Esophagus muscularis mucosa (tissue), 4 donors: Measurements from ENCODE around the gene ZNF35. TPM values are rescaled to one million over a fixed set of nuclear protein-coding genes. Genes with fewer than 3 reads are reported as not detected.

Experiments
- DNase-seq: peaks from one replicate; pipeline ENCODE4 v3.0.0-alpha.2; 2017; ENCODE audit errors: extremely low spot score
- H3K27ac ChIP-seq, 4 donors: fragments of 200-600 bp; sonication (generic); replicated peaks in 1 of 4; 1 replicate in 3 of 4; 2 replicates in 1 of 4; pipeline ENCODE4 v1.5.1; 2016 to 2019; ENCODE audit warnings: mild to moderate bottlenecking in 1 of 4
- H3K27me3 ChIP-seq, 4 donors: fragments of 200-600 bp; sonication (generic); one replicate each; pipeline versions ENCODE4 v1.5.1 to v1.6.0; 2016 to 2019
- H3K36me3 ChIP-seq, 4 donors: fragments of 200-600 bp; sonication (generic); one replicate each; pipeline ENCODE4 v1.5.1; 2016 to 2019
- H3K4me1 ChIP-seq, 4 donors: fragments of 200-600 bp; sonication (generic); one replicate each; pipeline ENCODE4 v1.5.1; 2016 to 2019
- H3K4me3 ChIP-seq, 4 donors: fragments of 200-600 bp; sonication (generic); 1 replicate in 2 of 4; 2 replicates in 2 of 4; pipeline ENCODE4 v1.5.1; 2016 to 2019; ENCODE audit warnings: mild to moderate bottlenecking in 4 of 4, moderate library complexity in 1 of 4
- H3K9me3 ChIP-seq, 4 donors: fragments of 200-600 bp; sonication (generic); 1 replicate in 3 of 4; 2 replicates in 1 of 4; pipeline ENCODE4 v1.5.1; 2016 to 2019
- EP300 ChIP-seq: sonication (generic); formaldehyde crosslinking; IDR thresholded peaks from one replicate; pipeline ENCODE4 v1.6.1; 2017; ENCODE audit warnings: antibody characterized with exemption
- POLR2A ChIP-seq: fragments of 450-650 bp; IDR thresholded peaks from one replicate; pipeline ENCODE4 v1.6.1; 2017; ENCODE audit warnings: antibody characterized with exemption, moderate library complexity, mild to moderate bottlenecking, low read depth
- POLR2AphosphoS5 ChIP-seq, 2 donors: sonication (generic); formaldehyde crosslinking; IDR thresholded peaks; one replicate each; pipeline ENCODE4 v1.6.1; 2017; ENCODE audit warnings: antibody characterized with exemption in 2 of 2
- WGBS: methylation state at CpG from one replicate; pipeline ENCODE4 v1.1.5; 2018; 5-methylcytosine and 5-hydroxymethylcytosine counted together
- intact Hi-C: fragments of 100-400 bp; cut with DNase I; formaldehyde crosslinking; loops from one replicate; pipeline ENCODE4 v1.15.1; 2023
- total RNA-seq, 4 donors: library from RNA; depleted of rRNA; stranded (reverse); fragments of >200 nt; gene quantifications; one replicate each; pipeline versions ENCODE4 v1.1.0 to v1.2.1, GENCODE V29; 2016
- TF ChIP-seq, protein P1 (sequence below), 3 experiments: fragments of 200-600 bp in 2 of 3; fragments of 450-650 bp in 1 of 3; sonication (generic) in 2 of 3; IDR thresholded peaks; one replicate each; pipeline ENCODE4 v1.5.1; 2017 to 2019; ENCODE audit warnings: antibody characterized with exemption in 3 of 3, mild to moderate bottlenecking in 2 of 3, moderate library complexity in 1 of 3

ZNF35 gene
- total RNA-seq, 4 donors from 2014 or later: 11.1 to 21.2 (median 16.7) TPM

- Histone ChIP-seq H3K36me3 (peaks cover 15 to 47% (median 42%) of the 10 kb centered on the region in 4 donors), H3K9me3 (no peaks in the 10 kb centered on the region), H3K4me3 (no peak overlapping the region), H3K27me3 (no peaks in the 10 kb centered on the region), H3K4me1 (peaks cover 25 to 50% (median 39%) of the 10 kb centered on the region in 4 donors), H3K27ac (no peak overlapping the region)
- TF ChIP-seq EP300: no peak
- TF ChIP-seq, protein P1, sequence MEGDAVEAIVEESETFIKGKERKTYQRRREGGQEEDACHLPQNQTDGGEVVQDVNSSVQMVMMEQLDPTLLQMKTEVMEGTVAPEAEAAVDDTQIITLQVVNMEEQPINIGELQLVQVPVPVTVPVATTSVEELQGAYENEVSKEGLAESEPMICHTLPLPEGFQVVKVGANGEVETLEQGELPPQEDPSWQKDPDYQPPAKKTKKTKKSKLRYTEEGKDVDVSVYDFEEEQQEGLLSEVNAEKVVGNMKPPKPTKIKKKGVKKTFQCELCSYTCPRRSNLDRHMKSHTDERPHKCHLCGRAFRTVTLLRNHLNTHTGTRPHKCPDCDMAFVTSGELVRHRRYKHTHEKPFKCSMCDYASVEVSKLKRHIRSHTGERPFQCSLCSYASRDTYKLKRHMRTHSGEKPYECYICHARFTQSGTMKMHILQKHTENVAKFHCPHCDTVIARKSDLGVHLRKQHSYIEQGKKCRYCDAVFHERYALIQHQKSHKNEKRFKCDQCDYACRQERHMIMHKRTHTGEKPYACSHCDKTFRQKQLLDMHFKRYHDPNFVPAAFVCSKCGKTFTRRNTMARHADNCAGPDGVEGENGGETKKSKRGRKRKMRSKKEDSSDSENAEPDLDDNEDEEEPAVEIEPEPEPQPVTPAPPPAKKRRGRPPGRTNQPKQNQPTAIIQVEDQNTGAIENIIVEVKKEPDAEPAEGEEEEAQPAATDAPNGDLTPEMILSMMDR (IDR thresholded peaks at IDR 0.05): no peak
- no peak for TF ChIP-seq POLR2AphosphoS5 (IDR thresholded peaks at IDR 0.05)
- TF ChIP-seq POLR2A: no peak
- WGBS: 100% methylated on average over 2 of the region's 2 CpGs
- intact Hi-C loops: no loop called here
- no peak for DNase-seq
These were observed 19.8 kb upstream of the ZNF35 start for GRCh38 chr3:44628716-44629115.

DNA sequence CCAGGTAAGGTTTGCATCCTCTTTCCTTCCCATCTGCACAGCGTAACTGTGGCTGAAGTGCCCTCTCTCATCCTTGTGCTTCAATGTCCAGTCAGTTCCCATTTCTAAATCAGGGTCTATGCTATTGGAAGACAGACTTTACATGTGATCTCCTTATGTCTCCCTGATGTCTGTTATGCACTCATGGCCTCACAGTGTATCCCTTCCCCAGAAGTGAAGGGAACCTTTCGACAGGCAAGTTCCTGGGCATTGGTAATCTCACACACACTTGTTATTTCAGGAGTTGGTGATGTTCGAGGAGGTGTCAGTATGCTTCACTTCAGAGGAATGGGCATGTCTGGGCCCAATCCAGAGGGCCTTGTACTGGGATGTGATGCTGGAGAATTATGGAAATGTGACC, 16.3 kb upstream of the ZNF35 start:
- intact Hi-C loops: no loop called here
- TF ChIP-seq POLR2AphosphoS5 (IDR thresholded peaks at IDR 0.05) (no peak), EP300 (no peak)
- Histone ChIP-seq H3K27me3 (no peaks in the 10 kb centered on the region), H3K4me3 (no peak overlapping the region), H3K27ac (no peak overlapping the region), H3K9me3 (no peaks in the 10 kb centered on the region), H3K4me1 (peaks cover 7 to 28% (median 16%) of the 10 kb centered on the region in 4 donors), H3K36me3 (peaks cover 26 to 82% (median 70%) of the 10 kb centered on the region in 4 donors)
- WGBS: 100% methylated on average over 3 of the region's 3 CpGs
- DNase-seq: no peak

GRCh38 chr3:44642337-44642736, 6.2 kb upstream of the ZNF35 start:
- H3K9me3 ChIP-seq: peaks cover 0 to 16% (median 14%) of the 10 kb centered on the region in 4 donors
- H3K36me3 ChIP-seq: peaks cover 32 to 64% (median 56%) of the 10 kb centered on the region in 4 donors
- no peak for DNase-seq
- no peaks in the 10 kb centered on the region for H3K4me1 ChIP-seq
- H3K27me3 ChIP-seq: no peaks in the 10 kb centered on the region
- no peak overlapping the region for H3K27ac ChIP-seq
- intact Hi-C loops: loop anchor here (10.0 kb wide), 1 partner anchor 82 kb away; the partner anchor contains the start of gene ZNF501
- WGBS: 99% methylated on average over 4 of the region's 4 CpGs
- TF ChIP-seq EP300 (no peak), POLR2A (no peak), POLR2AphosphoS5 (IDR thresholded peaks at IDR 0.05) (no peak)
- TF ChIP-seq, protein P1 (IDR thresholded peaks at IDR 0.05): no peak
- H3K4me3 ChIP-seq: no peak overlapping the region

GRCh38 chr3:44643024-44643423, 5.5 kb upstream of the ZNF35 start:
- TF ChIP-seq EP300: no peak
- TF ChIP-seq POLR2A: no peak
- no peak for TF ChIP-seq POLR2AphosphoS5 (IDR thresholded peaks at IDR 0.05)
- TF ChIP-seq, protein P1 (IDR thresholded peaks at IDR 0.05): no peak
- Histone ChIP-seq H3K36me3 (peaks cover 28 to 57% (median 49%) of the 10 kb centered on the region in 4 donors), H3K9me3 (peaks cover 0 to 16% (median 14%) of the 10 kb centered on the region in 4 donors), H3K27me3 (no peaks in the 10 kb centered on the region), H3K27ac (no peak overlapping the region), H3K4me3 (no peak overlapping the region), H3K4me1 (peaks cover 0 to under 1% (median 0%) of the 10 kb centered on the region in 4 donors)
- intact Hi-C loops: loop anchor here (10.0 kb wide), 1 partner anchor 82 kb away; the partner anchor contains the start of gene ZNF501
- DNase-seq: no peak
- WGBS: 100% methylated on average over 4 of the region's 4 CpGs

DNA sequence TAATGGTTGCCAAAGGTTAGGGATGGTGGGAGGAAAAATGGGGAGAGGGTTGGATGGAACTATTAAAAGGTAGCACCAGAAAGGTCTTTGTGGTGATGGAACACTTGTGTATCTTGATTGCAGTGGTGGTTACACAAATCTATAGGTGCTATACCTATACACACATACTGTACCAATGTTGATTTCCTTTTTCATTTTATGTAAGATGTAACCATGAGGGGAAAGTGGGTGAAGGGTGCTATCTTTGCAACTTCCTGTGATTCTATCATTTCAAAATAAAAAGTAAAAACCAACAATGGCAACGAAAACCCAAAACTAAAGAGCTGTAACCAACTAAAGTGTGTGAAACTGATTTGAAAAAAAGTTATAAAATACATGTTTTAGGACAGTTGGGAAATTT, 761 bp upstream of the ZNF35 start:
- no peak for DNase-seq
- Histone ChIP-seq H3K4me1 (peaks cover 8 to 19% (median 13%) of the 10 kb centered on the region in 4 donors), H3K9me3 (peaks cover 0 to 6% (median 3%) of the 10 kb centered on the region in 4 donors), H3K27me3 (no peaks in the 10 kb centered on the region), H3K27ac (no peak overlapping the region), H3K4me3 (no peak overlapping the region), H3K36me3 (peaks cover 24 to 34% (median 31%) of the 10 kb centered on the region in 4 donors)
- intact Hi-C loops: loop anchor here (10.0 kb wide), 1 partner anchor 77 kb away; the partner anchor contains the start of gene ZNF501
- WGBS: 100% methylated on average over 1 of the region's 1 CpG
- TF ChIP-seq, protein P1 (IDR thresholded peaks at IDR 0.05): no peak
- TF ChIP-seq POLR2A (no peak), EP300 (no peak), POLR2AphosphoS5 (IDR thresholded peaks at IDR 0.05) (no peak)
